Tibial nerve (tissue), 4 donors: ENCODE data around the gene TAOK1. TPM values are rescaled to one million over a fixed set of nuclear protein-coding genes. Genes with fewer than 3 reads are reported as not detected.

Experiments used
- DNase-seq, 2 donors: peaks; one replicate each; pipeline ENCODE4 v3.0.0-alpha.2; 2019; ENCODE audit warnings: low spot score in 2 of 2
- H3K27ac ChIP-seq, 4 donors: fragments of 200-600 bp; sonication (generic) in 3 of 4; one replicate each; pipeline ENCODE4 v1.5.1; 2017 to 2019; ENCODE audit warnings: mild to moderate bottlenecking in 1 of 4
- H3K27me3 ChIP-seq, 2 donors: fragments of 200-600 bp; sonication (generic) in 1 of 2; one replicate each; pipeline versions ENCODE4 v1.5.1 to v1.6.0; 2017 to 2019
- H3K36me3 ChIP-seq, 3 donors: fragments of 200-600 bp; sonication (generic); one replicate each; pipeline ENCODE4 v1.5.1; 2018 to 2019
- H3K4me1 ChIP-seq, 4 donors: fragments of 200-600 bp; sonication (generic) in 3 of 4; one replicate each; pipeline ENCODE4 v1.5.1; 2017 to 2019
- H3K4me3 ChIP-seq, 4 donors: fragments of 200-600 bp; sonication (generic) in 3 of 4; one replicate each; pipeline ENCODE4 v1.5.1; 2017 to 2019; ENCODE audit warnings: mild to moderate bottlenecking in 1 of 4, moderate library complexity in 1 of 4
- H3K9me3 ChIP-seq, 4 donors: fragments of 200-600 bp; sonication (generic) in 3 of 4; one replicate each; pipeline ENCODE4 v1.5.1; 2017 to 2019
- CTCF ChIP-seq, 5 experiments: fragments of 200-600 bp in 3 of 5; fragments of 450-650 bp in 2 of 5; sonication (generic) in 3 of 5; IDR thresholded peaks; one replicate each; pipeline ENCODE4 v1.5.1; 2016 to 2019; ENCODE audit warnings: antibody characterized with exemption in 5 of 5, mild to moderate bottlenecking in 3 of 5, moderate library complexity in 2 of 5
- EP300 ChIP-seq, 2 donors: sonication (generic); formaldehyde crosslinking; IDR thresholded peaks; one replicate each; pipeline ENCODE4 v1.6.1; 2017; ENCODE audit warnings: antibody characterized with exemption in 2 of 2, mild to moderate bottlenecking in 1 of 2
- POLR2A ChIP-seq, 2 donors: fragments of 450-650 bp; IDR thresholded peaks; one replicate each; pipeline ENCODE4 v1.6.1; 2017; ENCODE audit warnings: antibody characterized with exemption in 2 of 2, mild to moderate bottlenecking in 2 of 2, moderate library complexity in 2 of 2
- WGBS, 2 donors: methylation state at CpG; one replicate each; pipeline ENCODE4 v1.1.5; 2018; 5-methylcytosine and 5-hydroxymethylcytosine counted together
- total RNA-seq, 4 donors: library from RNA; depleted of rRNA; stranded (reverse); fragments of >200 nt; gene quantifications; one replicate each; pipeline ENCODE4 v1.1.0, GENCODE V29; 2016

The TAOK1 gene
- total RNA-seq, 4 donors from 2014 or later: 63.0 to 86.1 (median 73.7) TPM

GRCh38 chr17:29583324-29584248 lies 193.4 kb downstream of the TAOK1 start:
- no peak overlapping the region for H3K4me3 ChIP-seq

GRCh38 chr17:29584452-29585079 lies 194.4 kb downstream of the TAOK1 start:
- TF ChIP-seq POLR2A (IDR thresholded peaks at IDR 0.05) (peak in 1 of 2 donors; percentile 40), CTCF (IDR thresholded peaks at IDR 0.05) (no peak), EP300 (IDR thresholded peaks at IDR 0.05) (peak; percentile 63 to 84)
- peaks cover 3 to 30% (median 6%) of the 10 kb centered on the region in 3 donors for H3K36me3 ChIP-seq
- H3K4me3 ChIP-seq: peak overlapping the region in 2 of 4 donors; percentile 16 to 37
- no peaks in the 10 kb centered on the region for H3K27me3 ChIP-seq
- H3K27ac ChIP-seq: peak overlapping the region; percentile 78 to 95 (median 86)
- DNase-seq: peak in 1 of 2 donors; percentile 50
- peaks cover 0 to 91% (median 49%) of the 10 kb centered on the region in 4 donors for H3K4me1 ChIP-seq
- H3K9me3 ChIP-seq: no peaks in the 10 kb centered on the region
- 19 to 35% methylated on average over 6 to 12 of the region's 12 CpGs for WGBS, 2 donors

More at GRCh38 chr17:29583324-29584248, 193.4 kb downstream of the TAOK1 start:
- Histone ChIP-seq H3K27me3 (no peaks in the 10 kb centered on the region), H3K36me3 (peaks cover 3 to 40% (median 6%) of the 10 kb centered on the region in 3 donors), H3K4me1 (peaks cover 0 to 98% (median 49%) of the 10 kb centered on the region in 4 donors), H3K9me3 (no peaks in the 10 kb centered on the region), H3K27ac (peak overlapping the region; percentile 78 to 95 (median 86))
- WGBS, 2 donors: 82 to 83% methylated on average over 13 to 14 of the region's 16 CpGs
- TF ChIP-seq CTCF (IDR thresholded peaks at IDR 0.05): no peak
- no peak for TF ChIP-seq EP300 (IDR thresholded peaks at IDR 0.05)
- TF ChIP-seq POLR2A (IDR thresholded peaks at IDR 0.05): no peak
- no peak for DNase-seq

GRCh38 chr17:29585080-29585751 lies 195.1 kb downstream of the TAOK1 start:
- Histone ChIP-seq H3K27me3 (no peaks in the 10 kb centered on the region), H3K36me3 (peaks cover 3 to 26% (median 6%) of the 10 kb centered on the region in 3 donors), H3K4me1 (peaks cover 0 to 91% (median 53%) of the 10 kb centered on the region in 4 donors), H3K27ac (peak overlapping the region; percentile 78 to 95 (median 86)), H3K9me3 (no peaks in the 10 kb centered on the region), H3K4me3 (peak overlapping the region in 2 of 4 donors; percentile 16 to 37)
- TF ChIP-seq EP300 (IDR thresholded peaks at IDR 0.05) (no peak), CTCF (IDR thresholded peaks at IDR 0.05) (peak in 2 of 5 experiments; percentile 17 to 23), POLR2A (IDR thresholded peaks at IDR 0.05) (peak in 1 of 2 donors; percentile 31)
- 55 to 56% methylated on average over 8 of the region's 8 CpGs for WGBS, 2 donors
- no peak for DNase-seq

- Histone ChIP-seq H3K27me3 (no peaks in the 10 kb centered on the region), H3K4me3 (peak overlapping the region in 3 of 4 donors; percentile 87 to 97 (median 96)), H3K36me3 (peaks cover 0 to 15% (median 6%) of the 10 kb centered on the region in 3 donors), H3K9me3 (no peaks in the 10 kb centered on the region), H3K4me1 (peaks cover 0 to 91% (median 63%) of the 10 kb centered on the region in 4 donors), H3K27ac (peak overlapping the region; percentile 32 to 95 (median 86))
- no peak for TF ChIP-seq CTCF (IDR thresholded peaks at IDR 0.05)
- WGBS, 2 donors: 48 to 52% methylated on average over 9 of the region's 9 CpGs
- DNase-seq: no peak
Measured at GRCh38 chr17:29586676-29587469, 196.7 kb downstream of the TAOK1 start.
